KMS-11 (cell line): ENCODE measurements around the gene ADSS1.

Experiments used
- H2AFZ ChIP-seq: fragments of 200-600 bp; sonication (generic); 2 replicates; pipeline ENCODE4 v1.6.1; 2016; ENCODE audit warnings: antibody characterized with exemption, mixed run types, low read depth
- H3K27ac ChIP-seq: fragments of 200-600 bp; sonication (generic); 2 replicates; pipeline ENCODE4 v1.6.1; 2016; ENCODE audit warnings: mild to moderate bottlenecking, mixed run types
- H3K27me3 ChIP-seq: fragments of 200-600 bp; sonication (generic); 2 replicates; pipeline ENCODE4 v1.6.1; 2017; ENCODE audit warnings: mild to moderate bottlenecking, low read depth, mixed run types, moderate library complexity; ENCODE audit not compliant: insufficient read depth
- H3K36me3 ChIP-seq: fragments of 200-600 bp; sonication (generic); 2 replicates; pipeline ENCODE4 v1.6.1; 2017; ENCODE audit warnings: mild to moderate bottlenecking, mixed run types; ENCODE audit not compliant: insufficient read depth
- H3K4me1 ChIP-seq: fragments of 200-600 bp; sonication (generic); 2 replicates; pipeline ENCODE4 v1.6.1; 2016; ENCODE audit warnings: mild to moderate bottlenecking, low read depth, mixed run types; ENCODE audit not compliant: poor library complexity, severe bottlenecking
- H3K4me2 ChIP-seq: fragments of 200-600 bp; sonication (generic); 2 replicates; pipeline ENCODE4 v1.7.0; 2016; ENCODE audit warnings: mild to moderate bottlenecking, mixed run types
- H3K4me3 ChIP-seq: fragments of 200-600 bp; sonication (generic); IDR thresholded peaks from 2 replicates; pipeline ENCODE4 v1.6.1; 2017; ENCODE audit warnings: low read depth, low read length, mixed read lengths; ENCODE audit not compliant: insufficient read depth
- H3K79me2 ChIP-seq: fragments of 200-600 bp; sonication (generic); 2 replicates; pipeline ENCODE4 v1.6.1; 2016; ENCODE audit warnings: low read depth, mixed run types; ENCODE audit not compliant: insufficient read depth
- H3K9ac ChIP-seq: fragments of 200-600 bp; sonication (generic); 2 replicates; pipeline ENCODE4 v1.6.1; 2016; ENCODE audit warnings: mild to moderate bottlenecking, mixed run types
- H4K20me1 ChIP-seq: fragments of 200-600 bp; sonication (generic); 2 replicates; pipeline ENCODE4 v1.6.1; 2016; ENCODE audit warnings: mild to moderate bottlenecking, mixed run types; ENCODE audit not compliant: insufficient read depth
- CTCF ChIP-seq: fragments of 200-600 bp; sonication (generic); conservative IDR thresholded peaks from 2 replicates; pipeline ENCODE4 v1.6.1; 2017; ENCODE audit warnings: low read depth, mild to moderate bottlenecking, antibody characterized with exemption, low read length, moderate library complexity, mixed read lengths

Gene ADSS1

DNA sequence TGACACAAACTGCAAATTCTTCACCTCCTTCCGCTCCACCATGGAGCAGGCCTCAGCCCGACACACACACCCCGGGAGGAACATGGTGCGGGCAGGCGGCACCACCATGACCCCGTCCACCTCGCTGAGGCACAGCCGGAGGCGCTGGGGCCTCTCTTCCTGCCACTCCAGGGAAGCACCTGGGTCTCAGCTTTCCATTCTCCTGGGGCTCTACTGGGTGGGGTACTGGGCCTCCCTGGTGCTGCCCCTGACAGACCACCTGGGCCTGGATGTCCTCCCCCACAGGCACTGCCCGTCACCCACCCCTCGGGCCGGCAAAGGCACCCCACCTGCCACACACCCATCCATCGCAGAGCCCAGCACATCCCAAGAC is 61.7 kb downstream of the ADSS1 start:
- no peak overlapping the region for H3K27ac ChIP-seq
- TF ChIP-seq CTCF, result no peak
- H3K4me3 ChIP-seq, result no peak overlapping the region
- no peaks in the 10 kb centered on the region for H3K4me1 ChIP-seq
- H3K9ac ChIP-seq, result no peak overlapping the region
- H3K79me2 ChIP-seq, result no peaks in the 10 kb centered on the region
- H2AFZ ChIP-seq, result no peak overlapping the region
- no peaks in the 10 kb centered on the region for H4K20me1 ChIP-seq
- H3K36me3 ChIP-seq, result no peaks in the 10 kb centered on the region
- no peak overlapping the region for H3K4me2 ChIP-seq
- H3K27me3 ChIP-seq, result no peaks in the 10 kb centered on the region

DNA sequence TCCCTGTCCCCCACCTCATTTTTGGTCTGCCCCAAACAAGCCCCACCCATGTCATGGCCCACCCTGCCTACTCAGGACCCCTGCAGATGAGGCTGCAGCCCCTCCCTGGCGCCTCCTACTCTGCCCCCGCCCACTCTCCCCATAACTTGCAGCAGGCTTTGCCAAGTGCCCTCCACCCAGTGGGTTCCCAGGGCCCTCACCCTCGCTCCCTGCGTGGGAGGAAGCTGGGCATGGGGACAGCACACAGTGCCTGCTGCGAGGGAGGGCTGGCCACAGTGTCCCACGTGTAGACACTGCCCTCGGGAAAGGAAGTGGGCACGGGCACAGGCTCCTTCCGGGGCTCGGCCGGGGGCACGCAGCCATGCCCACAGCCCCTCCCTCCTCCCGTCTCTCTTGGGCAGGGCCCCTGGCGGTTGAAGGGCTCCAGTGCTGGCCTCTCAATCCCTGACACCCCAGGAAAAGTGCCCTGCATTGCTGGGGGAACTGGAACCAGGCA is 62.1 kb downstream of the ADSS1 start:
- H3K79me2 ChIP-seq, result no peaks in the 10 kb centered on the region
- H3K27ac ChIP-seq, result no peak overlapping the region
- no peak overlapping the region for H3K4me2 ChIP-seq
- no peaks in the 10 kb centered on the region for H4K20me1 ChIP-seq
- TF ChIP-seq CTCF, result no peak
- H3K4me1 ChIP-seq, result no peaks in the 10 kb centered on the region
- no peak overlapping the region for H3K9ac ChIP-seq
- H3K4me3 ChIP-seq, result no peak overlapping the region
- H2AFZ ChIP-seq, result no peak overlapping the region
- H3K27me3 ChIP-seq, result no peaks in the 10 kb centered on the region
- H3K36me3 ChIP-seq, result no peaks in the 10 kb centered on the region

- Histone ChIP-seq H4K20me1 (no peaks in the 10 kb centered on the region), H3K4me3 (no peak overlapping the region), H3K4me2 (no peak overlapping the region), H3K36me3 (no peaks in the 10 kb centered on the region), H3K27ac (no peak overlapping the region), H3K27me3 (no peaks in the 10 kb centered on the region), H3K9ac (no peak overlapping the region), H2AFZ (no peak overlapping the region), H3K4me1 (no peaks in the 10 kb centered on the region), H3K79me2 (no peaks in the 10 kb centered on the region)
- no peak for TF ChIP-seq CTCF
These were observed 63.0 kb downstream of the ADSS1 start for GRCh38 chr14:104786726-104787675.

GRCh38 chr14:104787736-104788135 is 63.7 kb downstream of the ADSS1 start:
- no peaks in the 10 kb centered on the region for H3K36me3 ChIP-seq
- H3K79me2 ChIP-seq, result no peaks in the 10 kb centered on the region
- no peak overlapping the region for H3K4me2 ChIP-seq

More at GRCh38 chr14:104787736-104788135, 63.7 kb downstream of the ADSS1 start:
- Histone ChIP-seq H4K20me1 (no peaks in the 10 kb centered on the region), H3K4me1 (no peaks in the 10 kb centered on the region), H2AFZ (no peak overlapping the region), H3K27ac (no peak overlapping the region), H3K9ac (no peak overlapping the region), H3K4me3 (no peak overlapping the region), H3K27me3 (no peaks in the 10 kb centered on the region)
- no peak for TF ChIP-seq CTCF
